Stimulated activated CD8-positive, alpha-beta memory T cell treated with anti-CD3 and anti-CD28 coated beads, Interleukin-2, amount 100 ng/mL, for 48 hours (primary cell): ENCODE data around the gene GLOD5.
A peak's percentile ranks its signal among the peaks of the same experiment; 100 is the strongest.

ENCODE experiments used
- DNase-seq, 2 donors: peaks; one replicate each; pipeline ENCODE4 v3.0.0-alpha.2; 2020; ENCODE audit warnings: low read depth in 2 of 2

The GLOD5 gene

GRCh38 chrX:48761674-48762471 lies at the start of gene GLOD5:
TSS of gene GLOD5 (plus strand) at chrX:48761747. CDS start at chrX:48761791, 44 bp downstream.
- no peak for DNase-seq

- DNase-seq = no peak
Measured at GRCh38 chrX:48711929-48712505, 49.5 kb upstream of the GLOD5 start.

- no peak for DNase-seq
Measured at GRCh38 chrX:48713847-48714246, 47.7 kb upstream of the GLOD5 start.

GRCh38 chrX:48714573-48714972 lies 47.0 kb upstream of the GLOD5 start:
- DNase-seq = no peak

GRCh38 chrX:48715072-48715471 lies 46.5 kb upstream of the GLOD5 start:
- DNase-seq = no peak

- DNase-seq = no peak
Measured at GRCh38 chrX:48715876-48716502, 45.6 kb upstream of the GLOD5 start.

- DNase-seq = no peak
Measured at GRCh38 chrX:48719958-48720357, 41.6 kb upstream of the GLOD5 start.

GRCh38 chrX:48720577-48721250 lies 40.8 kb upstream of the GLOD5 start:
- DNase-seq = no peak

- DNase-seq = no peak
Measured at GRCh38 chrX:48721916-48722315, 39.6 kb upstream of the GLOD5 start.

- no peak for DNase-seq
Measured at GRCh38 chrX:48726596-48726995, 35.0 kb upstream of the GLOD5 start.

GRCh38 chrX:48728653-48729052 lies 32.9 kb upstream of the GLOD5 start:
- no peak for DNase-seq

GRCh38 chrX:48736303-48736702 lies 25.2 kb upstream of the GLOD5 start:
- no peak for DNase-seq

- no peak for DNase-seq
Measured at GRCh38 chrX:48736878-48737212, 24.7 kb upstream of the GLOD5 start.

GRCh38 chrX:48737213-48737938 lies 24.2 kb upstream of the GLOD5 start:
- peak; percentile 60 to 73 for DNase-seq

GRCh38 chrX:48737940-48738339 lies 23.6 kb upstream of the GLOD5 start:
- DNase-seq = no peak

- DNase-seq = no peak
Measured at GRCh38 chrX:48741834-48742233, 19.7 kb upstream of the GLOD5 start.

- no peak for DNase-seq
Measured at GRCh38 chrX:48745222-48745621, 16.3 kb upstream of the GLOD5 start.

GRCh38 chrX:48747415-48748016 lies 14.0 kb upstream of the GLOD5 start:
- DNase-seq = no peak

GRCh38 chrX:48749182-48749581 lies 12.4 kb upstream of the GLOD5 start:
- no peak for DNase-seq

GRCh38 chrX:48751343-48751742 lies 10.2 kb upstream of the GLOD5 start:
- DNase-seq = no peak

- no peak for DNase-seq
Measured at GRCh38 chrX:48752498-48752897, 9.0 kb upstream of the GLOD5 start.
